Right renal cortex interstitium (tissue), 3 donors: ENCODE measurements around the gene P4HB. TPM values are rescaled to one million over a fixed set of nuclear protein-coding genes. Genes with fewer than 3 reads are reported as not detected.

Experiments
- DNase-seq, 3 donors: peaks; one replicate each; pipeline ENCODE4 v3.0.0-alpha.2; 2013; ENCODE audit warnings: low read depth in 3 of 3, low spot score in 2 of 3
- polyA plus RNA-seq, 3 donors: library from polyadenylated mRNA; unstranded; fragments of 120-200 nt; gene quantifications; one replicate each; pipeline ENCODE4 v1.2.1, GENCODE V29; 2013; ENCODE audit not compliant: insufficient read length in 3 of 3

The P4HB gene
- polyA plus RNA-seq, result 100 to 1,000 TPM; 445 to 458 (median 450) TPM

- no peak for DNase-seq
These were observed at the start of gene P4HB for GRCh38 chr17:81859906-81860755. Gene P4HB, minus strand, starts transcription at chr17:81860535. Its CDS starts 64 bp downstream, at chr17:81860471.

GRCh38 chr17:81909231-81909630, 48.9 kb upstream of the P4HB start:
- no peak for DNase-seq

- DNase-seq, result no peak
These were observed 48.5 kb upstream of the P4HB start for GRCh38 chr17:81908793-81909192.

- DNase-seq, result no peak
These were observed 47.1 kb upstream of the P4HB start for GRCh38 chr17:81907219-81908145.

- DNase-seq, result no peak
These were observed 46.3 kb upstream of the P4HB start for GRCh38 chr17:81906476-81907218.

GRCh38 chr17:81905993-81906392, 45.7 kb upstream of the P4HB start:
- no peak for DNase-seq

GRCh38 chr17:81905424-81905875, 45.1 kb upstream of the P4HB start:
- no peak for DNase-seq

GRCh38 chr17:81904600-81905423, 44.5 kb upstream of the P4HB start:
- DNase-seq, result no peak

GRCh38 chr17:81903896-81904599, 43.7 kb upstream of the P4HB start:
- no peak for DNase-seq

- no peak for DNase-seq
These were observed 43.1 kb upstream of the P4HB start for GRCh38 chr17:81903415-81903831.

- no peak for DNase-seq
These were observed 42.5 kb upstream of the P4HB start for GRCh38 chr17:81902653-81903414.

GRCh38 chr17:81902023-81902652, 41.8 kb upstream of the P4HB start, which contains the start of gene NPB:
Gene NPB, plus strand, starts transcription at chr17:81902238. Its CDS starts 40 bp downstream, at chr17:81902278.
- no peak for DNase-seq

- no peak for DNase-seq
These were observed 41.1 kb upstream of the P4HB start for GRCh38 chr17:81901167-81902022.

GRCh38 chr17:81900181-81900820, 40.0 kb upstream of the P4HB start:
- no peak for DNase-seq

- DNase-seq, result no peak
These were observed 39.3 kb upstream of the P4HB start for GRCh38 chr17:81899514-81900166.

GRCh38 chr17:81898885-81899284, 38.5 kb upstream of the P4HB start:
- DNase-seq, result no peak
